DMS 273 (cell line): Measurements from ENCODE around the gene DENND2D.

Experiments used
- DNase-seq: peaks from one replicate; lab custom pipeline; 2025; ENCODE audit not compliant: unreplicated experiment; lab: John Stamatoyannopoulos, UW

The DENND2D gene

GRCh38 chr1:111139956-111140679, 60.3 kb downstream of the DENND2D start, which contains the start of the genes CEPT1 and DRAM2:
CEPT1 (plus strand) TSS chr1:111140223; CDS start chr1:111147715, 7,492 bp downstream.
DRAM2 (minus strand) TSS chr1:111140093; CDS start chr1:111131554, 8,539 bp downstream.
- peak; percentile 98 for DNase-seq

GRCh38 chr1:111139324-111139955, 61.0 kb downstream of the DENND2D start:
- peak; percentile 87 for DNase-seq
